Left lung (tissue), 10 donors: ENCODE results near the gene CEP350. TPM values are rescaled to one million over a fixed set of nuclear protein-coding genes. Genes with fewer than 3 reads are reported as not detected.
"Not testable (repeated sequence)": the region's sequence is repeated elsewhere in the genome, so short reads cannot be mapped to it uniquely, and the experiment has no call there.

Source experiments
- ATAC-seq: fragments of 200-7000 bp; cut with Tn5 transposase; one replicate; pipeline ENCODE4 v1.9.1; 2020; ENCODE audit warnings: moderate library complexity
- DNase-seq, 4 donors: peaks; one replicate each; pipeline ENCODE4 v3.0.0-alpha.2; 2013 to 2020
- H3K27ac ChIP-seq, 2 donors: fragments of 200-600 bp; sonication (generic) in 1 of 2; one replicate each; pipeline versions ENCODE4 v1.5.0 to v1.8.0; 2020 to 2021
- H3K27me3 ChIP-seq, 2 donors: fragments of 200-600 bp; sonication (generic) in 1 of 2; one replicate each; pipeline versions ENCODE4 v1.5.0 to v1.8.0; 2020 to 2021
- H3K36me3 ChIP-seq, 2 donors: fragments of 200-600 bp; sonication (generic) in 1 of 2; one replicate each; pipeline versions ENCODE4 v1.5.0 to v1.8.0; 2020 to 2021
- H3K4me1 ChIP-seq, 2 donors: fragments of 200-600 bp; one replicate each; pipeline ENCODE4 v1.8.0; 2021
- H3K4me3 ChIP-seq, 2 donors: fragments of 200-600 bp; sonication (generic) in 1 of 2; one replicate each; pipeline versions ENCODE4 v1.5.0 to v1.8.0; 2020 to 2021; ENCODE audit warnings: mild to moderate bottlenecking in 1 of 2
- H3K9me3 ChIP-seq, 2 donors: fragments of 200-600 bp; sonication (generic) in 1 of 2; one replicate each; pipeline versions ENCODE4 v1.5.0 to v1.8.0; 2020 to 2021
- intact Hi-C, 2 donors: fragments of 100-400 bp; cut with DNase I; formaldehyde crosslinking; loops; one replicate each; pipeline versions ENCODE4 v1.11.2 to v1.14.2; 2022
- polyA plus RNA-seq, 6 donors: library from polyadenylated mRNA; unstranded; fragments of 120-200 nt; gene quantifications; one replicate each; pipeline ENCODE4 v1.2.1, GENCODE V29; 2013; ENCODE audit not compliant: insufficient read length in 6 of 6
- total RNA-seq, 2 donors: library from RNA; stranded (reverse); fragmentation: NEBNext Ultra II Directional; extraction: Animal tissue kit (Norgen Biotek cat#: 25700); gene quantifications; one replicate each; pipeline ENCODE4 v1.2.1, GENCODE V29; 2021
- TF ChIP-seq, protein P1 (sequence below), 2 donors: fragments of 200-600 bp; sonication (generic) in 1 of 2; IDR thresholded peaks; one replicate each; pipeline versions ENCODE4 v1.5.0 to v1.8.0; 2021; ENCODE audit warnings: antibody characterized with exemption in 2 of 2
- donor health status: DM: no; HTN: yes; CAD: no.
- donor health status: DM: no; HTN: no; CAD: no.

CEP350 gene
- total and polyA plus RNA-seq, 8 donors, result 26.8 to 53.5 (median 35.9) TPM

DNA sequence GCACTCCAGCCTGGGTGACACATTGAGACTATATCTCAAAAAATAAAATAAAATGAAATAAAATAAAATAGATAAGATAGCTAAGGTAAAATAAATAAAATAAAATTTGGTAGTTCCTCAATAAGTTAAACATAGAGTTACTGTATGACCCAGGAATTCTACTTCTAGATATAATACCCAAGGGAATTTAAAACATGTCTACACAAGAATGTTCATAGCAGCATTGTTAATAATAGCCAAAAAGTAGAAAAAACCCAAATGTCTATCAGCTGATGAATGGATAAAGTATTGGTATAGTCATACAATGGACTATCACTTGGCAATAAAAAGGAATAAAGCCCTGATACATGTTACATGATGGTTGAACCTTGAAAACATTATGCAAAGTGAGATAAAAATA lies 47.8 kb downstream of the CEP350 start:
- TF ChIP-seq, protein P1, sequence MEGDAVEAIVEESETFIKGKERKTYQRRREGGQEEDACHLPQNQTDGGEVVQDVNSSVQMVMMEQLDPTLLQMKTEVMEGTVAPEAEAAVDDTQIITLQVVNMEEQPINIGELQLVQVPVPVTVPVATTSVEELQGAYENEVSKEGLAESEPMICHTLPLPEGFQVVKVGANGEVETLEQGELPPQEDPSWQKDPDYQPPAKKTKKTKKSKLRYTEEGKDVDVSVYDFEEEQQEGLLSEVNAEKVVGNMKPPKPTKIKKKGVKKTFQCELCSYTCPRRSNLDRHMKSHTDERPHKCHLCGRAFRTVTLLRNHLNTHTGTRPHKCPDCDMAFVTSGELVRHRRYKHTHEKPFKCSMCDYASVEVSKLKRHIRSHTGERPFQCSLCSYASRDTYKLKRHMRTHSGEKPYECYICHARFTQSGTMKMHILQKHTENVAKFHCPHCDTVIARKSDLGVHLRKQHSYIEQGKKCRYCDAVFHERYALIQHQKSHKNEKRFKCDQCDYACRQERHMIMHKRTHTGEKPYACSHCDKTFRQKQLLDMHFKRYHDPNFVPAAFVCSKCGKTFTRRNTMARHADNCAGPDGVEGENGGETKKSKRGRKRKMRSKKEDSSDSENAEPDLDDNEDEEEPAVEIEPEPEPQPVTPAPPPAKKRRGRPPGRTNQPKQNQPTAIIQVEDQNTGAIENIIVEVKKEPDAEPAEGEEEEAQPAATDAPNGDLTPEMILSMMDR (IDR thresholded peaks at IDR 0.05), result no peak
- no peaks in the 10 kb centered on the region for H3K9me3 ChIP-seq
- intact Hi-C loops, result no loop called here
- ATAC-seq, result no peak
- no peaks in the 10 kb centered on the region for H3K27me3 ChIP-seq
- H3K4me1 ChIP-seq, result peaks cover 0 to 12% of the 10 kb centered on the region in 2 donors
- H3K36me3 ChIP-seq, result peaks cover 0 to 33% of the 10 kb centered on the region in 2 donors
- no peak for DNase-seq
- H3K4me3 ChIP-seq, result no peak overlapping the region
- no peak overlapping the region for H3K27ac ChIP-seq

DNA sequence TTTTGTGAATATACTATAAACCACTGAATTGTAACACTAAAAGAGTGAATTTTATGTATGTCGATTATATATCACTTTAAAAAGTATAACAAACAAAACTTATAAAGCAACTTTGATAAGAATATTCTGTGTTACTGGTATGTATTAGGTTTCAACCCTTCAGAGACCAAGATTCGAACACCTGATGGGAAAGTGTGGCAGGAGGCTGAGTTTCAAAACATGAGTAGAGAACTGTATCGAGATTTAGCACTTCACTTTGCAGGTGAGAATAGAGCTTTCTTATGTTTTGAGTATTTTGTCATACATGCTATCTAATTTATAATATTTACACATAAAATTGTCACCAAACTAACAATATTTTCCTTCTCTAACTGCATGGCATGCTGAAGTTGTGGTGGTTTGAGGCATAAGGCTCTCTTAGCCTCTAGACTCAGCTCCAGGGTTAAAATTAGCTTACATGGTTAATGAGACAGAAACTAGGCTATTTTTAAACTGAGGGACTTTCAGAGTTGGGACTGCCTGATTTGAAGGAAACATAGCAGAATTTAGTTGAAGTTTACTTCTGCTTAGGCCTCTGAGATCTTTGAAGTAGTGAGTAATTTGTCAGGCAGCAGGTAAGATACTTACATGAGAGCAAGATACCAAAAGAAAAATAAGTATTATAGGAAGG lies 48.6 kb downstream of the CEP350 start:
- Histone ChIP-seq H3K4me3 (no peak overlapping the region), H3K9me3 (no peaks in the 10 kb centered on the region), H3K4me1 (peaks cover 0 to 12% of the 10 kb centered on the region in 2 donors), H3K27me3 (no peaks in the 10 kb centered on the region), H3K36me3 (peaks cover 0 to 29% of the 10 kb centered on the region in 2 donors), H3K27ac (no peak overlapping the region)
- ATAC-seq (no peak), DNase-seq (no peak)
- intact Hi-C loops, result no loop called here
- TF ChIP-seq, protein P1 (IDR thresholded peaks at IDR 0.05), result no peak

DNA sequence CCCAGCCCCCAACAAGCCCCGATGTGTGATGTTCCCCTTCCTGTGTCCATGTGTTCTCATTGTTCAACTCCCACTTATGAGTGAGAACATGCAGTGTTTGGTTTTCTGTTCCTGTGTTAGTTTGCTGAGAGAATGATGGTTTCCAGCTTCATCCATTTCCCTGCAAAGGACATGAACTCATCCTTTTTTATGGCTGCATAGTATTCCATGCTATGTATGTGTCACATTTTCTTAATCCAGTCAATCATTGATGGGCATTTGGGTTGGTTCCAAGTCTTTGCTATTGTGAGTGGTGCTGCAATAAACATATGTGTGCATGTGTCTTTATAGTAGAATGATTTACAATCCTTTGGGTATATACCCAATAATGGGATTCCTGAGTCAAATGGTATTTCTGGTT lies 52.2 kb downstream of the CEP350 start:
- H3K4me3 ChIP-seq, H3K9me3 ChIP-seq, H3K27ac ChIP-seq, ATAC-seq, H3K4me1 ChIP-seq, intact Hi-C loops, H3K27me3 ChIP-seq, DNase-seq: not testable (repeated sequence)
- H3K36me3 ChIP-seq, result peaks cover 0 to 28% of the 10 kb centered on the region in 2 donors

DNA sequence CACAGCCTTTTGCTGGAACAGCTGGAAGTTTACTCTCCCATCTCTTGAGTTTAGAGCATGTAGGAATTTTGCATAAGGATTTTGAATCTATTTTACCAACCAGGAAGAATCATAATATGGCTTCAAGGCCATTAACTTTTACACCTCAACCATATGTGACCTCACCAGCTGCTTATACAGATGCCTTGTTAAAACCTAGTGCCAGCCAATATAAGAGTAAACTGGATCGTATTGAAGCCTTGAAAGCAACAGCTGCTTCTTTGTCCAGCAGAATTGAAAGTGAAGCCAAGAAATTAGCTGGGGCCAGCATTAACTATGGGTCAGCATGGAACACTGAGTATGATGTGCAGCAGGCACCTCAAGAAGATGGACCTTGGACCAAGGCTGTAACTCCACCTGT lies 65.4 kb downstream of the CEP350 start:
- TF ChIP-seq, protein P1 (IDR thresholded peaks at IDR 0.05), result no peak
- Histone ChIP-seq H3K4me1 (no peaks in the 10 kb centered on the region), H3K27me3 (no peaks in the 10 kb centered on the region), H3K4me3 (no peak overlapping the region), H3K27ac (no peak overlapping the region), H3K9me3 (no peaks in the 10 kb centered on the region), H3K36me3 (peaks cover 0 to 97% of the 10 kb centered on the region in 2 donors)
- ATAC-seq (no peak), DNase-seq (no peak)
- intact Hi-C loops, result no loop called here

DNA sequence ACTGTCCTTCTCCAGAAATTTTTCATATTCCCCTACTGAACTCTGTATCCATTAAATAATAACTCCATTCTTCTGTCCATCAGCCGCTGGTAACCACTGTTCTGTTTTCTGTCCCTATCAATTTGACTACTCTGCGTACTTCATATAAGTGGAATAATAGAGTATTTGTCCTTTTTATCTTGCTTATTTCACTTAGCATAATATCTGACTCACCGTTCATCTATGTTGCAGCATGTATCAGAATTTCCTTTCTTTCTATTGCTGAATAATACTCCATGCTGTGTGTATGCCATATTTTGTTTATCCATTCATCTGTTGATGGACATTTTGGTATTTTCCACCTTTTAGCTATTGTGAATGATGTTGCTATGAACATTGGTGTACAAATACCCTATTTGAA lies 71.9 kb downstream of the CEP350 start:
- H3K27me3 ChIP-seq, result no peaks in the 10 kb centered on the region
- no peak overlapping the region for H3K27ac ChIP-seq
- intact Hi-C loops, result no loop called here
- H3K36me3 ChIP-seq, result peaks cover 0 to 58% of the 10 kb centered on the region in 2 donors
- H3K4me3 ChIP-seq, result no peak overlapping the region
- peaks cover 8 to 22% of the 10 kb centered on the region in 2 donors for H3K4me1 ChIP-seq
- no peaks in the 10 kb centered on the region for H3K9me3 ChIP-seq
- DNase-seq (no peak), ATAC-seq (no peak)
- TF ChIP-seq, protein P1 (IDR thresholded peaks at IDR 0.05), result no peak
